GM23338 (cell line): ENCODE data around the gene MID1.

Source experiments
- CTCF ChIP-seq, 2 experiments: fragments of 200-600 bp in 1 of 2; sonication (generic) in 1 of 2; conservative IDR thresholded peaks; 2 replicates each; pipeline versions ENCODE4 v1.5.1 to v1.6.1; 2016 to 2017; ENCODE audit warnings: antibody characterized with exemption in 2 of 2, low read depth in 2 of 2, mild to moderate bottlenecking in 2 of 2, moderate library complexity in 1 of 2
- EZH2 ChIP-seq: fragments of 200-600 bp; sonication (generic); IDR thresholded peaks from one replicate; pipeline ENCODE4 v1.8.0; 2017; ENCODE audit warnings: antibody characterized with exemption, mild to moderate bottlenecking, low read depth; ENCODE audit not compliant: unreplicated experiment
- ZNF331 ChIP-seq: fragments of 250-450 bp; sonication (Bioruptor Pico); IDR thresholded peaks from 2 replicates; pipeline ENCODE4 v1.5.0; 2020; ENCODE audit warnings: low read depth, mild to moderate bottlenecking, moderate library complexity

- TF ChIP-seq CTCF (conservative IDR thresholded peaks at IDR 0.05; ENCODE audit: low read depth in 2 of 2), result no peak
- no peak for TF ChIP-seq EZH2
- TF ChIP-seq ZNF331 (CRISPR knock-in tag), result no peak
These were observed 1.8 kb upstream of the MID1 start for GRCh38 chrX:10622197-10622596.
